OCI-LY1 (cell line): ENCODE data around the gene PTPRE.
A peak's percentile ranks its signal among the peaks of the same experiment; 100 is the strongest.

Experiments used
- H2AFZ ChIP-seq: fragments of 200-600 bp; sonication (generic), shearing (Covaris generic); 2 replicates; pipeline ENCODE4 v1.6.0; 2014; ENCODE audit warnings: antibody characterized with exemption, mild to moderate bottlenecking, low read length
- H3F3A ChIP-seq: fragments of 200-600 bp; sonication (generic), shearing (Covaris generic); 2 replicates; pipeline ENCODE4 v1.6.0; 2014; ENCODE audit warnings: mild to moderate bottlenecking, antibody characterized with exemption, low read length, moderate library complexity; ENCODE audit not compliant: insufficient read depth
- H3K27ac ChIP-seq: fragments of 200-600 bp; sonication (generic); 2 replicates; pipeline ENCODE4 v1.5.1; 2014; ENCODE audit warnings: low read length, mixed run types, mild to moderate bottlenecking, low read depth; ENCODE audit not compliant: poor library complexity, severe bottlenecking
- H3K27me3 ChIP-seq: fragments of 200-600 bp; sonication (generic); 2 replicates; pipeline ENCODE4 v1.6.0; 2014; ENCODE audit warnings: antibody characterized with exemption, mild to moderate bottlenecking, low read length, moderate library complexity; ENCODE audit not compliant: insufficient read depth
- H3K36me3 ChIP-seq: fragments of 200-600 bp; sonication (generic); 2 replicates; pipeline ENCODE4 v1.6.1; 2014; ENCODE audit warnings: mild to moderate bottlenecking, antibody characterized with exemption, low read length, moderate library complexity, mixed read lengths; ENCODE audit not compliant: insufficient read depth
- H3K4me1 ChIP-seq: fragments of 200-600 bp; sonication (generic); 2 replicates; pipeline ENCODE4 v1.5.1; 2014; ENCODE audit warnings: mild to moderate bottlenecking, low read length, moderate library complexity; ENCODE audit not compliant: insufficient read depth, severe bottlenecking
- H3K4me2 ChIP-seq: fragments of 200-600 bp; sonication (generic), shearing (Covaris generic); 2 replicates; pipeline ENCODE4 v1.6.1; 2014; ENCODE audit warnings: low read length
- H3K4me3 ChIP-seq: fragments of 200-600 bp; sonication (generic); 2 replicates; pipeline ENCODE4 v1.5.1; 2014; ENCODE audit warnings: low read length, low read depth, mild to moderate bottlenecking, mixed read lengths; ENCODE audit not compliant: poor library complexity, severe bottlenecking
- H3K79me2 ChIP-seq: fragments of 200-600 bp; shearing (Covaris generic); 2 replicates; pipeline ENCODE4 v1.6.1; 2016; ENCODE audit warnings: mixed run types, low read length, mixed read lengths; ENCODE audit not compliant: insufficient read depth
- H3K9ac ChIP-seq: fragments of 200-600 bp; sonication (generic), shearing (Covaris generic); 2 replicates; pipeline ENCODE4 v1.6.1; 2014; ENCODE audit warnings: mild to moderate bottlenecking, low read length, mixed read lengths
- H3K9me2 ChIP-seq: fragments of 200-600 bp; sonication (generic), shearing (Covaris generic); 2 replicates; pipeline ENCODE4 v1.6.1; 2014; ENCODE audit warnings: low read depth, mild to moderate bottlenecking, low read length, mixed read lengths
- H3K9me3 ChIP-seq: fragments of 200-600 bp; shearing (Covaris generic); 2 replicates; pipeline ENCODE4 v1.6.1; 2014; ENCODE audit warnings: low read length, mixed read lengths
- H4K20me1 ChIP-seq: fragments of 200-600 bp; sonication (generic), shearing (Covaris generic); 2 replicates; pipeline ENCODE4 v1.6.0; 2016; ENCODE audit warnings: mild to moderate bottlenecking, low read length; ENCODE audit not compliant: insufficient read depth
- EZH2 ChIP-seq: fragments of 200-600 bp; sonication (generic), shearing (Covaris generic); IDR thresholded peaks from 2 replicates; pipeline ENCODE4 v1.8.0; 2017; ENCODE audit warnings: borderline replicate concordance, mixed run types, mild to moderate bottlenecking, antibody characterized with exemption, low read length, moderate library complexity, mixed read lengths
- TF ChIP-seq, protein P1 (sequence below): fragments of 200-600 bp; sonication (generic), shearing (Covaris generic); IDR thresholded peaks from 2 replicates; pipeline ENCODE4 v1.5.1; 2017; ENCODE audit warnings: mild to moderate bottlenecking, antibody characterized with exemption, low read length, moderate library complexity, mixed read lengths

The PTPRE gene

DNA sequence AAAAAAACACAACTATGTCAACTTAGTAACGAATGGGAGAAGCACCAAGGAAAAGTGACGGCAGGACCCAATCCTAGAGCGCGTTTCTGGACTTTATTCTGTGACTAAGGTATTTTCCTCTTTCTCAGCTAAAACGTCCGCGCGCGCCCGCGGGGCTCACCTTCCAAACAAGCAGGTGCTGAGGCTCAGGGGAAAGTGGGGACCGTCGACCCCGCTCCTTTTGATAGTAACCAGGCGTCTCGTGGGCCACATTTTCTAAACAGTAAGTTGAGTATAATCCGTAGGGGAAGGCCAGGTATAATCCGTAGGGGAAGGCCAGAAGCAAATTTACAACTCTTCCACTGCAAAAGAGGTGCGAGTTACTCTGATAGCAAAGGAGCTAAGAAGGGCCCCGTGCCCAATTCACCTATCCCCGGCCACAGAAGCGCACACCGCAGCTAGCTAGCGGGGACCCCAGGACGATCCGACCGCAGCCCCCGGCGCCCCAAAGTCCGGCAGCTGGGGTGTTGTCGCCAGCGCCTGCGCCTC is 218.6 kb downstream of the PTPRE start:
- no peaks in the 10 kb centered on the region for H3F3A ChIP-seq
- no peaks in the 10 kb centered on the region for H3K9me3 ChIP-seq
- peak overlapping the region; percentile 100 for H3K4me3 ChIP-seq
- no peaks in the 10 kb centered on the region for H4K20me1 ChIP-seq
- H3K27ac ChIP-seq = peak overlapping the region; percentile 64
- peaks cover 52% of the 10 kb centered on the region for H3K36me3 ChIP-seq
- no peaks in the 10 kb centered on the region for H3K27me3 ChIP-seq
- H3K9ac ChIP-seq = peak overlapping the region; percentile 97
- no peaks in the 10 kb centered on the region for H3K9me2 ChIP-seq
- H2AFZ ChIP-seq = no peak overlapping the region
- no peak for TF ChIP-seq EZH2
- TF ChIP-seq, protein P1, sequence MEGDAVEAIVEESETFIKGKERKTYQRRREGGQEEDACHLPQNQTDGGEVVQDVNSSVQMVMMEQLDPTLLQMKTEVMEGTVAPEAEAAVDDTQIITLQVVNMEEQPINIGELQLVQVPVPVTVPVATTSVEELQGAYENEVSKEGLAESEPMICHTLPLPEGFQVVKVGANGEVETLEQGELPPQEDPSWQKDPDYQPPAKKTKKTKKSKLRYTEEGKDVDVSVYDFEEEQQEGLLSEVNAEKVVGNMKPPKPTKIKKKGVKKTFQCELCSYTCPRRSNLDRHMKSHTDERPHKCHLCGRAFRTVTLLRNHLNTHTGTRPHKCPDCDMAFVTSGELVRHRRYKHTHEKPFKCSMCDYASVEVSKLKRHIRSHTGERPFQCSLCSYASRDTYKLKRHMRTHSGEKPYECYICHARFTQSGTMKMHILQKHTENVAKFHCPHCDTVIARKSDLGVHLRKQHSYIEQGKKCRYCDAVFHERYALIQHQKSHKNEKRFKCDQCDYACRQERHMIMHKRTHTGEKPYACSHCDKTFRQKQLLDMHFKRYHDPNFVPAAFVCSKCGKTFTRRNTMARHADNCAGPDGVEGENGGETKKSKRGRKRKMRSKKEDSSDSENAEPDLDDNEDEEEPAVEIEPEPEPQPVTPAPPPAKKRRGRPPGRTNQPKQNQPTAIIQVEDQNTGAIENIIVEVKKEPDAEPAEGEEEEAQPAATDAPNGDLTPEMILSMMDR = no peak
- H3K4me2 ChIP-seq = peak overlapping the region; percentile 90
- peaks cover 31% of the 10 kb centered on the region for H3K4me1 ChIP-seq
- peaks cover 53% of the 10 kb centered on the region for H3K79me2 ChIP-seq

DNA sequence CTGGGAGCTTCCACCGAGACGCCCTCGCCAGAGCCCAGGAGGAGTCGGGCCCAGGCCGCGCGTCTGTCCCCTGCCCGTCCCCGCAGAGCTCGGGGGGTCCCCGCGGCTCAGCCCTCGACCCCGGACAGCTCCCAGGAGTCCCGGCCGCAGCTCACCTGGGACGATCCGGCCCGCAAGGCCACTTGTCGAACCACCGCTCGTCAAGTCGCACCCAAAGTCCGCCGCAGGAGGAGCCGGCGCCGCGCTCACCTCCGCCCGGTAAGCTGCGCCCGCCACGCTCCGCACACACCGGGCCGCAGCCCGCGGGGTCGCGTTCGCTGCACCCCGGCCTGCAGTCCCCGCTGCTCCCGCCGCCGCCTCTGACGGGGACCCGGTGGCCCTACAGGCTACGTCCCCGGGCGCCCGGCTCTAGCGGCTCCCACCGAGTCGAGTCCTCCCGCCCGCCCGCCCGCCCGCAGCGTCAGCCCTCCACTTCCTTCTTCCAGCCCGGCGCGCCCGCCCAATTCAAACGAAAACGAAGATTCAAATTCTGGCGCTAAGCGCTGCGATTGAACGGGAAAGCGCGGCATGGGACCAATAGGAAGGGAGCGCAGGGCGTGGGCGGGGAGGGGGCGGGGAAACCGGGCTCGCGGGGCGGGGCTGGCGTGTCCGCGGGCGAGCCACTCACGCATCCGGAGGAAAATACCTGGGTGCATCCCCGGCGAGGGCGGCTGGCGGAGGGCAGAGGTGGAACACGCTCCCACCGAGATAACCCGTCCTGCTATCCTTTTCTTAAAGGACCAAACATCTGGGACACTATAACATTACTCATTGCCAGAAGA is 219.3 kb downstream of the PTPRE start, which contains the start of gene MKI67:
Gene MKI67 (minus strand): TSS at position 480 of the 821 bp plus-strand sequence. CDS start 756 bp downstream, outside the sequence.
- Histone ChIP-seq H3K9me3 (no peaks in the 10 kb centered on the region), H3K27ac (peak within 1 kb of the TSS; percentile 64), H3K4me3 (peak within 1 kb of the TSS; percentile 100), H3K79me2 (peaks cover 46% of the 10 kb centered on the region), H3K36me3 (peaks cover 45% of the 10 kb centered on the region), H4K20me1 (no peaks in the 10 kb centered on the region), H2AFZ (peak within 1 kb of the TSS; percentile 83; the same call in 1 of the 2 replicates), H3K4me1 (peaks cover 31% of the 10 kb centered on the region), H3K9ac (peak within 1 kb of the TSS; percentile 97), H3K4me2 (peak within 1 kb of the TSS; percentile 98), H3F3A (no peaks in the 10 kb centered on the region), H3K9me2 (no peaks in the 10 kb centered on the region), H3K27me3 (no peaks in the 10 kb centered on the region)
- TF ChIP-seq, protein P1 = no peak
- TF ChIP-seq EZH2 = no peak

DNA sequence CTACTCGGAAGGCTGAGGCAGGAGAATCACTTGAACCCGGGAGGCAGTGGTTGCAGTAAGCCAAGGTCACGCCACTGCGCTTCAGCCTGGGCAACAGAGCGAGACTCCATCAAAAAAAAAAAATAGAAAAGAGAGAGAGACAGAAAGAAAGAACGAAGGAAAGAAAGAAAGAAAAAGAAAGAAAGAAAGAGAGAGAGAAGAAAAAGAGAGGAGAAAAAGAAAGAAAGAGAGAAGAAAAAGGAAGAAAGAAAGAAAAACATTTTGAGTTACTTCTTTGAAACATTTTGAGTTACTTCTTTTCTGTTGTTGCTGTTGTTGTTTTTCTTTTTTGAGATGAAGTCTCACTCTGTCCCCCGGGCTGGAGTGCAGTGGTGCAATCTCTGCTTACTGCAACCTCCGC is 221.7 kb downstream of the PTPRE start:
- H3K9ac ChIP-seq = no peak overlapping the region
- no peak for TF ChIP-seq EZH2
- TF ChIP-seq, protein P1 = no peak
- no peak overlapping the region for H3K27ac ChIP-seq
- no peaks in the 10 kb centered on the region for H3K9me2 ChIP-seq
- no peak overlapping the region for H3K4me3 ChIP-seq
- H4K20me1 ChIP-seq = no peaks in the 10 kb centered on the region
- peaks cover 25% of the 10 kb centered on the region for H3K36me3 ChIP-seq
- no peak overlapping the region for H2AFZ ChIP-seq
- peaks cover 25% of the 10 kb centered on the region for H3K79me2 ChIP-seq
- no peaks in the 10 kb centered on the region for H3F3A ChIP-seq
- peaks cover 22% of the 10 kb centered on the region for H3K4me1 ChIP-seq
- H3K4me2 ChIP-seq = no peak overlapping the region
- no peaks in the 10 kb centered on the region for H3K27me3 ChIP-seq
- H3K9me3 ChIP-seq = no peaks in the 10 kb centered on the region
